Liver (tissue), 3 donors: ENCODE results near the gene HEXIM2.

Experiments
- FOXA1 ChIP-seq: IDR thresholded peaks from 2 replicates; pipeline ENCODE4 v1.6.1; 2016; ENCODE audit warnings: antibody characterized with exemption
- GABPA ChIP-seq, 2 donors: IDR thresholded peaks in 1 of 2; conservative IDR thresholded peaks in 1 of 2; 2 replicates each; pipeline ENCODE4 v1.6.1; 2016; ENCODE audit warnings: antibody characterized with exemption in 2 of 2, mild to moderate bottlenecking in 1 of 2, moderate library complexity in 1 of 2
- REST ChIP-seq: IDR thresholded peaks from 2 replicates; pipeline ENCODE4 v1.6.1; 2016; ENCODE audit warnings: antibody characterized with exemption, mild to moderate bottlenecking
- RXRA ChIP-seq, 2 donors: IDR thresholded peaks; 2 replicates each; pipeline ENCODE4 v1.6.1; 2017 to 2018; ENCODE audit warnings: antibody characterized with exemption in 2 of 2, mild to moderate bottlenecking in 1 of 2
- SP1 ChIP-seq: IDR thresholded peaks from 2 replicates; pipeline ENCODE4 v1.6.1; 2018; ENCODE audit warnings: antibody characterized with exemption, mild to moderate bottlenecking
- TAF1 ChIP-seq: conservative IDR thresholded peaks from 2 replicates; pipeline ENCODE4 v1.6.1; 2016; ENCODE audit warnings: antibody characterized with exemption, mild to moderate bottlenecking
- YY1 ChIP-seq: IDR thresholded peaks from 2 replicates; pipeline ENCODE4 v1.6.1; 2016; ENCODE audit warnings: antibody characterized with exemption, mild to moderate bottlenecking
- ZBTB33 ChIP-seq: IDR thresholded peaks from 2 replicates; pipeline ENCODE4 v1.6.1; 2016; ENCODE audit warnings: antibody characterized with exemption
- TF ChIP-seq, protein P1 (sequence below): fragments of 150-350 bp; IDR thresholded peaks from 2 replicates; pipeline ENCODE4 v1.5.1; 2017; ENCODE audit warnings: improper control_type of control experiment, low read depth, low read length; ENCODE audit not compliant: missing input control
- TF ChIP-seq, protein P2 (sequence below): IDR thresholded peaks from 2 replicates; pipeline ENCODE4 v1.6.1; 2016; ENCODE audit warnings: antibody characterized with exemption
- donor health status: healthy.
- donor health status: healthy.

DNA sequence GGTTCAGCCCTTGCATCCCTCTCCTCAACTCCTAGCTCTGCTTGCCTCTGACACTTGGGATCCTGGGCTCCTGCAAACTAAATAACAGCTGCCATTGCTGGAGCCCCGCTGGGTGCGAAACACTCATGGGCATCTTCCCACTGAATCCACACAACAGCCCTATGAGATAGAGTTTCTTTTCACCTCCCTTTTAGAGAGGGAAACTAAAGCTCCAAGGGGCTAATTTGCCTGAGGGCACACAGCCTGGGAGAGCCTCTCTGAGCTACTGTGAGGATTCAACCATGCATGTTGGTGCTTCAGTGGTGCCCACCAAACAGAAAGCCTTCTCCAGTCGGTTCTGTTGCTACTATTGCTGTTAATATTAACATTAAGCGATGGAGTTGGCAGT lies 22.1 kb upstream of the HEXIM2 start:
- TF ChIP-seq SP1: no peak
- TF ChIP-seq REST: no peak
- no peak for TF ChIP-seq GABPA (IDR thresholded peaks at IDR 0.05 in 1 of 2, conservative IDR thresholded peaks at IDR 0.05 in 1 of 2)
- TF ChIP-seq, protein P1, sequence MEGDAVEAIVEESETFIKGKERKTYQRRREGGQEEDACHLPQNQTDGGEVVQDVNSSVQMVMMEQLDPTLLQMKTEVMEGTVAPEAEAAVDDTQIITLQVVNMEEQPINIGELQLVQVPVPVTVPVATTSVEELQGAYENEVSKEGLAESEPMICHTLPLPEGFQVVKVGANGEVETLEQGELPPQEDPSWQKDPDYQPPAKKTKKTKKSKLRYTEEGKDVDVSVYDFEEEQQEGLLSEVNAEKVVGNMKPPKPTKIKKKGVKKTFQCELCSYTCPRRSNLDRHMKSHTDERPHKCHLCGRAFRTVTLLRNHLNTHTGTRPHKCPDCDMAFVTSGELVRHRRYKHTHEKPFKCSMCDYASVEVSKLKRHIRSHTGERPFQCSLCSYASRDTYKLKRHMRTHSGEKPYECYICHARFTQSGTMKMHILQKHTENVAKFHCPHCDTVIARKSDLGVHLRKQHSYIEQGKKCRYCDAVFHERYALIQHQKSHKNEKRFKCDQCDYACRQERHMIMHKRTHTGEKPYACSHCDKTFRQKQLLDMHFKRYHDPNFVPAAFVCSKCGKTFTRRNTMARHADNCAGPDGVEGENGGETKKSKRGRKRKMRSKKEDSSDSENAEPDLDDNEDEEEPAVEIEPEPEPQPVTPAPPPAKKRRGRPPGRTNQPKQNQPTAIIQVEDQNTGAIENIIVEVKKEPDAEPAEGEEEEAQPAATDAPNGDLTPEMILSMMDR: no peak
- no peak for TF ChIP-seq YY1
- TF ChIP-seq ZBTB33: no peak
- TF ChIP-seq, protein P2, sequence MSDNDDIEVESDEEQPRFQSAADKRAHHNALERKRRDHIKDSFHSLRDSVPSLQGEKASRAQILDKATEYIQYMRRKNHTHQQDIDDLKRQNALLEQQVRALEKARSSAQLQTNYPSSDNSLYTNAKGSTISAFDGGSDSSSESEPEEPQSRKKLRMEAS: no peak
- no peak for TF ChIP-seq TAF1
- TF ChIP-seq FOXA1: no peak
- no peak for TF ChIP-seq RXRA (IDR thresholded peaks at IDR 0.05)
